ENCODE results near the gene HIF3A.
"Not testable (repeated sequence)": the region's sequence is repeated elsewhere in the genome, so short reads cannot be mapped to it uniquely, and the experiment has no call there.

HIF3A gene

DNA sequence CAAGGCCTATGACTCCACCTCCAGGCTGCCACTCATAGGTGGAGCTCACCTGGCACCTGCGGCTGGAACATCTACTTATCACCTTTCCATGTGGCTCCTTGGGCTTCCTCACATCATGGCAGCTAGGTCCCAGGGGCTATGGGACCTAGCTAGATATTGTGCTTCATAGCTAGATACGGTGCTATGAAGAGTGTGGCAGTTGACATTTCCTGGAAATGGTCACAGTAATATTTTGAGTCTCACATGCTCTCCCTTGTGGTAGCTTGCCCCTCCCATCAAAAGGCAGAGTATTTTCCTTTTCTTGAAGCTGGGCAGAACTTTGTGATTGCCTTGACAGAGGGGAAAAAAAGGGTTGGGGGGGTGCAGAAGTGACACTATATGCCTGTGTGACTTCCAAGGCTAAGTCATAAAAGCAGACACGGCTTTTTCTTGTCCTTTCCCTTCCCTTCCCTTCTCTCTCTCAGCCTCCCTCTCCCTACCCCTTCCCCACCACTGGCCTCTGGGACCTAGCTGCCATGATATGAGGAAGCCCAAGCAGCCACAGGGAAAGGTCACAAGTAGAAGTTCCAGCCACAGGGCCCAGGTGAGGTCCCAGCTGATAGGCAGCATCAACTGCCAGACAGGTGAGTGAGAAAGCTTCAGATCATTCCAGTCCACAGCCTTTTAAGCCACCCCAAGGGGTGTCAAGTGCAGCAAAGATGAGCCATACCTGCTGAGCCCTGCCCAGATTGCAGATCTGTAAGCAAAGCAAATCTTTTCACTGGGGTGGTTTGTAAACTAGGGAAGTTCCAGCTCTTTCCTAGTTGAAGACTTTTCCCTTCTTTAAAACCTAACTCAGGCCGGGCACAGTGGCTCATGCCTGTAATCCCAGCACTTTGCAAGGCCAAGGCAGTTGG, 6.9 kb upstream of the HIF3A start:
- intact Hi-C loops (cut with DNase I): loop anchor here (10.0 kb wide), 1 partner anchor 85 kb away; no protein-coding TSS in a partner anchor
- peak in 1 of 10 donors; percentile 25 for DNase-seq

- DNase-seq: no peak
- intact Hi-C loops (cut with DNase I): no loop called here
Observed at GRCh38 chr19:46291829-46292228, 5.0 kb upstream of the HIF3A start.

DNA sequence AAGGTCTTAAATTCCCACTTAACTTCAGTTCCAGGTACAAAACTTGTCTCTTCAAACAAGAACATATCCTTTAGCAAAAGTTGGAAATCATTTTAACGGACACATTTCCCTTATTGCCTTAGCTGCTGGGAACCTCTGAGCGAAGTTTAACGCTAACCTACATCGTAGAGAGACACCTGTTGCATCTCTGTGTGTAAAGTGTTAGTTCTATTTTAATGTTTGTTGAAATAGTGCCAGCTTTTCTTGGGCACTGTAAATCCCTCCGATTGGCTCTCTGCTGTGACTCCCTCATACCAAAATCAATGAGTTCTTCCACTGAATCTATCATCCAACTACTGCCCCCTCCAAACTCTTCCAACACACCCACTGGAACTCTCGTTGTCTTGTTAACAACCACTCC, 2.3 kb upstream of the HIF3A start:
- no peak for DNase-seq

DNA sequence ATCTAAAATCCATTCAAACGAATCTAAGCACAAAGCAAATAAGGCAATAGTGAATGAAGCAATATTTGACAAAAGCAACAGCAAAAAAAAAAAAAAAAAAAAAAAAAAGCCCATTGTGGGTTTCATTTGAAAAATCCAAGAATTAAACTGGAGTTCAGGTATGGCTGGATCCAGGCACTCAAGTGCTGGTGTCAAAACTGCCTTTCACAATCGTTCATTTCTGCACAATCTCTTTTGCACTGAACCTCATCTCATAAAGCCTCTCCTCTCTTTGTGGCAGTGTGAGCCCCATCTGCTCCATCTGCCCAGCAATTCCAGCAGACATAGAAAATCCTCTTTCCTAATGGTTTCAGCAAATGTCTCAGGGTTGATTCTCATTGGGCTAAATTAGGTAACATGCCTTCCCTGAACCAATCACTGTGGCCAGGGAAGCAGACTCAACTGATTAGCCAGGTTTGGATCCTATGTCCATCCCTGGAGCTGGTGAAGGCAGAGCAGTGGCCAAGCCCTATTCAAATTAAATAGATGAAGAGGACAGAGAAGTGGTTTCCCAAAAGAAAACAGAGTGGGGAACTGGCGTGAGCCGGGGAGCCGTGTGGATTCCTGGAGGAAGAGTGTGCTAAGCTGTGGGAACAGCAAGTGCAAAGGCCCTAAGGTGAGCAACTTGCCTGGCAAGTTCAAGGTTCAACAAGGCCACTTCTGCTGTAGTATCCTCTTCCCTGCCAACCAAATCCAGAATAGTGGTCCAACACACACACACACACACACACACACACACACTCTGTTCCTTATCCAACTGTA, 1.2 kb upstream of the HIF3A start:
- intact Hi-C loops (cut with DNase I): no loop called here
- DNase-seq: no peak

More for the DNA sequence above, 2.3 kb upstream of the HIF3A start:
- intact Hi-C loops (cut with DNase I): no loop called here

GRCh38 chr19:46296202-46296480, 701 bp upstream of the HIF3A start:
- intact Hi-C loops (cut with DNase I): no loop called here
- DNase-seq: no peak

DNA sequence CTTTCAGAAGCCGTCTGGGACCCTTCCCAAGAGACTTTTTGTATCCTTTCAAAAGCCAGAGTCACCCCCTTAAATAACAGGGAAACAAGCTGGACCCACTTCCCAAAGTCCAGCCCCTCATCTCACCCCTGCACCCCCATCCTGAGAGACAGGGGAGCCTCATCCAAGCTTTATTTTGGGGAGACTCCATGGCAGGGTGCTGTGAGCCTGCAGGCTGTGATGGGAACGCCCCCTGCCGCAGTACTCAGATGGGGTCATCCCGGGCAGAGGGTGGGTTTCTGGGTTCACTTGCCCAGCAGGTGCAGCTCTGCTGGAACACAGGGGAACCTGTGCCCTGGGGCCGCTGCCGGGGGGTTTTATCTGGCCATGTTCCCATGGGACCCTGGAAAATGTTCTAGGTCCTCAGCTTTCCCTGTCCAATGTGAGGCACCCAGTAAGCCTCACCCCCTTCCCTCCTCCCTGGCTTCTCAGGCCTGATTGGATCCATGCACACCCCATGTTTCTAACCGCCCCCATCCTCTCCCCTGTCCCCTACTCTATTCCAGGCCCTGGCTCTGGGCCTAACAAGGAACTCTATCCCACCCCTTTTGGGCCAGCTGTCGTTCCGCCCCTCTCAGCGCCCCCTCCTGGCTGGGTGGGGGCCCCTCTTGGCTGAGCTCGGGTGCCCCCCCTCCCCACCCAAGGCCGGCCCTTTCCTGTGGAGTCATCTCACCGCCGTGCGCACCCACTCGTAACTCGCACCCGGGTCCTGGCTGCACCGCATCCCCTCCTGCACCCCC, 1.0 kb downstream of the HIF3A start:
- DNase-seq: peak in 9 of 10 donors; percentile 19 to 85 (median 45)
- intact Hi-C loops (cut with DNase I): no loop called here

DNA sequence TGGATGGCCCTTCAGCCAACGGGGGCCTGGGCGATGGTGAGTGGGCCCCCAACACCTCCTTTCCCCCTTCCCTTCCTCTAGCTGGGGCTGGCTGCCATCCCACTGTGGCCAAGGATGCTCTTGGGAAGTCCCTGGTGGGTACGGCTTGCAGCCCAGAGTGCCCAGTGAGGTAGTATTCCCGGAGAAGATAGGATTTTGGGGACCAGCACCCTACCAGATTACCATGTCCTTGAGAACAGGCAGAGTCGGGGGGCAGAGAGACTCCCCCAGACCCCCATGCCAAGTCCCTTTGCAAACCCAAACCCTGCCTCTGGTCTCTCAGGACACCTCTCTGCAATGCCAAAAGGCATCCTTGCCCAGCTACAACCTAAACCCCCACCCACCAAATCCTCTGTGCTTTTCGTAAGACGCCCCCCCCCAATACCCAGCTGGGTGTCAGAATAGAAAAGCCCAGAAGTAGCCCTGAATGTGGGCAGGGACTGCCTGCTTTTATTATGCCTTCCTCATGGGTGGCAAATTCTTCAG, 1.7 kb downstream of the HIF3A start:
- intact Hi-C loops (cut with DNase I): no loop called here
- no peak for DNase-seq

- intact Hi-C loops (cut with DNase I): no loop called here
- DNase-seq: peak; percentile 87 to 99 (median 94)
Observed at GRCh38 chr19:46299004-46299509, 2.2 kb downstream of the HIF3A start.

GRCh38 chr19:46299695-46300094, 2.9 kb downstream of the HIF3A start:
- intact Hi-C loops (cut with DNase I): no loop called here
- DNase-seq: no peak

DNA sequence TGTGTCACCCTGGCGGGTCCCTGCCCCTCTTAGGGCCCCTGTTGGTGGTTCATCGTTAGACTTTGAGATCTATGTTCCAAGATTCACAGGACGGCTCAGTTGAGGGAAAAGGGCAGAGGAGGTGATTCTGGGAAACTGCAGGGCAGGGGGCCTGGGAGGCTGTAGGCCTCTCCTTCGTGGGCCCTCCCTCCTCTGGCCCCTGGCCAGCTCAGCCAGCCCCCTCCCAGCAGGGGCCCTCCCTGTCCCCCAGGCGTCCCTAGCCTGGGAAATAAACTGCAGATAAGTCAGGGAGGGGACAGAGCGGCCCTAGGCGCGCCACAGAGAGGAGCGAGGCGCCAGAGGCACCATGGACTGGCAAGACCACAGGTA, 6.5 kb downstream of the HIF3A start:
- intact Hi-C loops (cut with DNase I): no loop called here

DNA sequence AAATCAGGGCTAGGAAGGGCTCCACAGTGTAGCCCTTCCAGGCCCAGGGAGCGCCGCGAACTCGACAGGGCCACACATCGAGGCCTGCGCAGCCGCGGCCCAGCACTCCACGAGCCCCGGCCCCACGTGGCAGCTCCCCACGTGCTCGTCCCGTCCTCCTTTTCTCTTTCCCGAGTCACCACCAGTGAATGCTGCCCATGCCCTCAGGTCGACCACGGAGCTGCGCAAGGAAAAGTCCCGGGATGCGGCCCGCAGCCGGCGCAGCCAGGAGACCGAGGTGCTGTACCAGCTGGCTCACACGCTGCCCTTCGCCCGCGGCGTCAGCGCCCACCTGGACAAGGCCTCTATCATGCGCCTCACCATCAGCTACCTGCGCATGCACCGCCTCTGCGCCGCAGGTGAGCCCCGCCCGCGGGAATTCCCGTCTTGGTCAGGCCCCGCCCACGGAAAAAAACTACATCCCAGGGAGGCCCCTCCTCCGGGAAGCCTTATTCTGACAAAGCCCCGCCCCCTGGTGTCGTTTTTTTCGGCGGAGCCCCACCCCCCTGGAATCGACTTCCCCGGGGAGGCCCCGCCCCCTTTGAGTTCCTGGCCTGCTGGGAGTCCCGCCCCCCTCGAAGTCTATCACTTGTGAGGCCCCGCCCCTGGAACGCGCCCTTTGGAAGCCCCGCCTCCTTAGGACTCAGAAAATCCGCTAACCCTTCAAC, 7.0 kb downstream of the HIF3A start:
- intact Hi-C loops (cut with DNase I): no loop called here
- DNase-seq: peak in 1 of 10 donors; percentile 73

More for the DNA sequence above, 6.5 kb downstream of the HIF3A start:
- no peak for DNase-seq

GRCh38 chr19:46306501-46306900, 9.7 kb downstream of the HIF3A start:
- DNase-seq: no peak
- intact Hi-C loops (cut with DNase I): no loop called here

DNA sequence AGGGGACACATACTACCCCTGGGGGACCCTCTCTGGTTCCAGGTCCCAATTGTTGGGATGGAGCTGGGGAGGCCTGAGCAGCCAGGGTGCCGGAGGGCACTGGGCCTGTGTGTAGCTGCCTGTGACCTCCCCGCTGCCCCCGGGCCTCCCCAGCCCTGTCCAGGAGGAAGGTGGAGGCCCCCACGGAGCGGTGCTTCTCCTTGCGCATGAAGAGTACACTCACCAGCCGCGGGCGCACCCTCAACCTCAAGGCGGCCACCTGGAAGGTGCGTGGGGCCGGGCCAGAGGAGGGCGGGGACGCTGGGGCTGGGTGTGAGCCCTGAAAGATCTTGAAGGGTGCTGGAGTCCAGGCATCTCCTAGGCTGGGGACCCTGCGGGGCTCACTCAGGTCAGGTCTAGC, 11.7 kb downstream of the HIF3A start:
- no peak for DNase-seq
- intact Hi-C loops (cut with DNase I): no loop called here

- no peak for DNase-seq
- intact Hi-C loops (cut with DNase I): no loop called here
Observed at GRCh38 chr19:46309056-46309455, 12.2 kb downstream of the HIF3A start.

DNA sequence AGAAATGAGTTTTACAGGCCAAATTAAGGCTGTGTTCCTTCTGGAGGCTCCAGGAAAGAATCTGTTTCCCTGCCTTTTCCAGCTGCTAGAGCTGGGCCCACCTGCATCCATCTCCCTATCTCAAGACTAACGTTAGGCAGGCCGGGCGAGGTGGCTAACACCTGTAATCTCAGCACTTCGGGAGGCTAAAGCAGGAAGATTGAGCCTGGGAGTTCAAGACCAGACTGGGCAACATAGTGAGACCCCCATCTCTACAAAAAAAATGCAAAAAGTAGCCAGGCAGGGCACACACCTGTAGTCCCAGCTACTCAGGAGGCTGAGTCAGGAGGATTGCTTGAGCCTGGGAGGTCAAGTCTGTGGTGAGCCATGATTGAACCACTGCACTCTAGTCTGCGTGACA, 14.6 kb downstream of the HIF3A start:
- no peak for DNase-seq
- intact Hi-C loops (cut with DNase I): no loop called here

DNA sequence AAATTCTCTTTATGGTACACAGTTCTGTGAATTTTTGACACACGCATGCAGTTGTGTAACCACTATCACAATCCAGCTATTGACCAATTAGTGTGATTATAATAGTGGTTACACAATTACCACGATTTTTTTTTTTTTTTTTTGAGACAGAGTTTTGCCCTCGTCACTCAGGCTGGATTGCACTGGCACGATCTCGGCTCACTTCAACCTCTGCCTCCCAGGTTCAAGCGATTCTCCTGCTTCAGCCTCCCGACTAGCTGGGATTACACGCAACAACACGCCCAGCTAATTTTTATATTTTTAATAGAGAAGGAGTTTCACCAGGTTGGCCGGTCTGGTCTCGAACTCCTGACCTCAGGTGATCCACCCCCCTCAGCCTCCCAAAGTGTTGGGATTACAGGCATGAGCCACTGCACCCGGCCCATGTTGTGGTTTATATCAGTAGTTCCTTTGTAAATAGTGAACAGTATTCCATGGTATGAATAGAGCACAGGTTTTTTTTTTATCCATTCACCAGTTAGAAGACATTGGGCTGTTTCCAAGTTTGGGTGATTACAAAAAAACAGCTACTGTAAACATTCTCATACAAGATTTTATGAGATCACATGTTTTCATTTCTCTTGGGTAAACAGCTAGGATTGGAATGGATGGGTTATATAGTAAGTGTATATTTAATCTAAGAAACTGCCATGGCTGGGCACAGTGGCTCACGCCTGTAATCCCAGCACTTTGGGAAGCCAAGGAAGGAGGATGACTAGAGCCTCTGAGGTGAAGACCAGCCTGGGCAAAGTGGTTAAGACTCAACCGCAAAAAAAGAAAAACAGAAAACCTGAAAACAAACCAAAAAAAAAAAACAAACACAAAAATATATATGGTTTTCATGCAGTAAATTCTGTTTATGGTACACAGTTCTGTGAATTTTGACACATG, 17.0 kb downstream of the HIF3A start:
- intact Hi-C loops (cut with DNase I); DNase-seq: not testable (repeated sequence)

DNA sequence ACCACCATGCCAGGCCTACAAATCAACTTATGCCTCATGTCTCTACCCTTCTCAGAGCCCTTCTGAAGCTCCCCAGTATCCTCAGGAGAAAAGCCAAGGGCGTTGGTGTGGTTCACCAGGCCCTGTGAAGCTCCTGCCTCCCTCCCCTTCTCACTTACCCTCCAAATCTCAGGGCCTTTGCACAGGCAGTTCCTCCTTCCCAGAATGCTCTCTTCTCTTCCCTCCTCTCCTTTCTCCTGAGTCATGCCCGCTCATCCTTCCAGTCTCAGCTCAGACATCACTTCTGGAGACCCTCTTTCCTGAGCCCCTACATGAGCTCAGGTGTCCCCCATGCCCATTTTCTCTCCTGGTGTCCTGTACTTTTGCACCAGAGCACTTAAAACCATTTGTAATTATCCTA, 20.5 kb downstream of the HIF3A start:
- DNase-seq: no peak
- intact Hi-C loops (cut with DNase I): no loop called here

DNA sequence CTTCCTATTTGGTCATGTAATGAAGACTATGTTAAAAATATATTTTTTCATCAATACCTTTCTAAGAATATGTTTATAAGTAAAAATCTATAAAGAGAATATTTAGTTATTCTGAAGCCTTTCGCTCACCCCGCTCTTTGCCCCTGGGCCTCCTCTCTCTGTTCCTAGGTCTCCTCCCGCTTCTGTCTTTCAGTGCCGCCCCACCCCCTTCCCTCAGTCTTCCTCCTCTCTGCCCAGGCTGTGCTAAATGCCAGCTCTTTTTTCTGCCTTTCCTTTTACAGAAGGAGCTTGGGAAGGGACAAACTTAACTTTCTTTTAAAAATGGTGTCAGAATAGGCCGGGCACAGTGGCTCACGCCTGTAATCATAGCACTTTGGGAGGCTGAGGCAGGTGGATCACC, 22.8 kb downstream of the HIF3A start:
- intact Hi-C loops (cut with DNase I): no loop called here
- DNase-seq: peak in 2 of 10 donors; percentile 25 to 26

DNA sequence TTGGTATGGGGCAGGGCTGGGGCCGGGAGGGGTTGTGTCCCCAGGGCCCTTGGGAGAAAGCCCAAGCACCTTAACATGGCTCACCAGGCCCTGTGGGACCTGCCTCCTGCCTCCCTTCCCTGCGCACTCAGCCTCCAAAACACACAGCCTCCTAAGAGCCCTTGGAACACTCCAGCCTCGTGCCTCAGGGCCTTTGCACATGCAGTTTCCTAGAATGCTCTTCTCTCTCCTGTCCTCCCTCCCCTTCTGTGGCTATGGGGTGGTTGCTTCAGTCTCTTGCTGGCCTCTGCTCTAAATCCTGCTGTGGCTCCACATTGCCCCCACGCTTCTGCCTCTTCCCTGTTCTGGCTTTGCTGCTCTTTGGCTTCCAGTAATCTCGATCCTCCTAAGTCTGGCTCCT, 23.7 kb downstream of the HIF3A start:
- intact Hi-C loops (cut with DNase I): no loop called here
- no peak for DNase-seq

All from posterior cingulate gyrus (tissue), 11 donors.